Spleen (tissue), 7 donors: ENCODE measurements around the gene ZNF580.

ENCODE experiments used
- CTCF ChIP-seq, 11 experiments: fragments of 200-600 bp in 7 of 11; fragments of 450-650 bp in 4 of 11; sonication (generic) in 4 of 11; IDR thresholded peaks in 8 of 11; conservative IDR thresholded peaks in 3 of 11; 1 replicate in 7 of 11; 2 replicates in 4 of 11; pipeline versions ENCODE4 v1.4.0 to v1.8.0; 2016 to 2021; ENCODE audit warnings: antibody characterized with exemption in 11 of 11, inconsistent platforms in 4 of 11, mild to moderate bottlenecking in 1 of 11
- POLR2A ChIP-seq, 3 donors: fragments of 450-650 bp; IDR thresholded peaks; one replicate each; pipeline ENCODE4 v1.5.1; 2017; ENCODE audit warnings: antibody characterized with exemption in 3 of 3, mild to moderate bottlenecking in 1 of 3
- POLR2AphosphoS5 ChIP-seq, 3 donors: sonication (generic); formaldehyde crosslinking; IDR thresholded peaks; one replicate each; pipeline ENCODE4 v1.5.1; 2017; ENCODE audit warnings: antibody characterized with exemption in 3 of 3
- donor health status: DM: no; HTN: no; CAD: no; lungs with moderate emphysema.
- donor health status: DM: no; HTN: no; CAD: no.
- donor health status: DM: no; HTN: no; CAD: no.

GRCh38 chr19:55598719-55599467 lies 41.9 kb upstream of the ZNF580 start:
- no peak for TF ChIP-seq POLR2A (IDR thresholded peaks at IDR 0.05)
- TF ChIP-seq POLR2AphosphoS5 (IDR thresholded peaks at IDR 0.05): peak in 1 of 3 donors; percentile 82
- TF ChIP-seq CTCF (IDR thresholded peaks at IDR 0.05 in 8 of 11, conservative IDR thresholded peaks at IDR 0.05 in 3 of 11): peak in 1 of 11 experiments; percentile 3
